ENCODE results near the gene PTX4. TPM values are rescaled to one million over a fixed set of nuclear protein-coding genes. Genes with fewer than 3 reads are reported as not detected.

Gene PTX4
- total RNA-seq, 1 donor from 2014 or later, result 0.10 TPM

GRCh38 chr16:1500465-1501150 is 11.9 kb upstream of the PTX4 start:
- no peak for DNase-seq

- no peak for DNase-seq
These were observed 11.2 kb upstream of the PTX4 start for GRCh38 chr16:1499756-1500464.

GRCh38 chr16:1498899-1499676 is 10.3 kb upstream of the PTX4 start:
- no peak for DNase-seq

GRCh38 chr16:1497014-1497598 is 8.4 kb upstream of the PTX4 start:
- no peak for DNase-seq

GRCh38 chr16:1496464-1496863 is 7.7 kb upstream of the PTX4 start:
- DNase-seq, result no peak

GRCh38 chr16:1495889-1496262 is 7.1 kb upstream of the PTX4 start:
- no peak for DNase-seq

- no peak for DNase-seq
These were observed 6.6 kb upstream of the PTX4 start for GRCh38 chr16:1495211-1495888.

GRCh38 chr16:1494711-1495110 is 6.0 kb upstream of the PTX4 start:
- no peak for DNase-seq

- DNase-seq, result peak; percentile 15
These were observed 5.4 kb upstream of the PTX4 start for GRCh38 chr16:1494129-1494640.

- DNase-seq, result no peak
These were observed 5.0 kb upstream of the PTX4 start for GRCh38 chr16:1493746-1494094.

- DNase-seq, result peak; percentile 70
These were observed 4.4 kb upstream of the PTX4 start, which contains the start of gene TELO2 for GRCh38 chr16:1492923-1493745. TSS of gene TELO2 (plus strand) at chr16:1493360. CDS start at chr16:1494282, 922 bp downstream.

- DNase-seq, result no peak
These were observed 3.6 kb upstream of the PTX4 start for GRCh38 chr16:1492082-1492922.

GRCh38 chr16:1491327-1491726 is 2.6 kb upstream of the PTX4 start:
- no peak for DNase-seq

GRCh38 chr16:1489077-1489476 is 333 bp upstream of the PTX4 start:
- DNase-seq, result no peak

- no peak for DNase-seq
These were observed 616 bp downstream of the PTX4 start for GRCh38 chr16:1488054-1488601.

GRCh38 chr16:1487395-1488053 is 1.2 kb downstream of the PTX4 start:
- no peak for DNase-seq

- no peak for DNase-seq
These were observed 2.0 kb downstream of the PTX4 start for GRCh38 chr16:1486551-1487390.

- no peak for DNase-seq
These were observed 2.8 kb downstream of the PTX4 start for GRCh38 chr16:1485847-1486496.
